ENCODE measurements around the gene ABCA13.

The ABCA13 gene

GRCh38 chr7:48452218-48452617, 281.0 kb downstream of the ABCA13 start:
- H3K4me1 ChIP-seq (ENCODE audit: control insufficient read depth, low read length): no peaks in the 10 kb centered on the region
- H3K9me3 ChIP-seq (ENCODE audit: control insufficient read depth, insufficient read depth, low read length): peaks cover 5% of the 10 kb centered on the region; the same call in 1 of the 2 replicates
- no peak overlapping the region for H3K27ac ChIP-seq (ENCODE audit: low read depth, low read length)
- H4K20me1 ChIP-seq (ENCODE audit: control insufficient read depth, insufficient read depth, low read depth, low read length): no peaks in the 10 kb centered on the region
- H3K9me2 ChIP-seq (replicated peaks; ENCODE audit: control insufficient read depth, low read length): no peaks in the 10 kb centered on the region
- TF ChIP-seq EZH2phosphoT487 (IDR thresholded peaks at IDR 0.05; ENCODE audit: borderline replicate concordance, low read length) (no peak), CTCF (IDR thresholded peaks at IDR 0.05; ENCODE audit: low read depth, low read length, poor library complexity, severe bottlenecking) (no peak)
- H3K36me3 ChIP-seq (ENCODE audit: control insufficient read depth, low read length): no peaks in the 10 kb centered on the region
- no peaks in the 10 kb centered on the region for H3F3A ChIP-seq (ENCODE audit: control insufficient read depth, insufficient read depth)
- H3K4me3 ChIP-seq (ENCODE audit: low read length): no peak overlapping the region
- H3K79me2 ChIP-seq (ENCODE audit: control insufficient read depth, low read length): no peaks in the 10 kb centered on the region
- H3K27me3 ChIP-seq (ENCODE audit: control insufficient read depth, low read length): no peaks in the 10 kb centered on the region
- H3K4me2 ChIP-seq (ENCODE audit: low read length): no peak overlapping the region

GRCh38 chr7:48454750-48455192, 283.5 kb downstream of the ABCA13 start:
- Histone ChIP-seq H3K27me3 (ENCODE audit: control insufficient read depth, low read length) (no peaks in the 10 kb centered on the region), H3K4me3 (ENCODE audit: low read length) (no peak overlapping the region), H3K9me3 (ENCODE audit: control insufficient read depth, insufficient read depth, low read length) (peaks cover 5% of the 10 kb centered on the region; the same call in 1 of the 2 replicates), H3K27ac (ENCODE audit: low read depth, low read length) (no peak overlapping the region), H3F3A (ENCODE audit: control insufficient read depth, insufficient read depth) (no peaks in the 10 kb centered on the region), H3K4me2 (ENCODE audit: low read length) (no peak overlapping the region), H4K20me1 (ENCODE audit: control insufficient read depth, insufficient read depth, low read depth, low read length) (no peaks in the 10 kb centered on the region), H3K36me3 (ENCODE audit: control insufficient read depth, low read length) (no peaks in the 10 kb centered on the region), H3K79me2 (ENCODE audit: control insufficient read depth, low read length) (no peaks in the 10 kb centered on the region), H3K9me2 (replicated peaks; ENCODE audit: control insufficient read depth, low read length) (no peaks in the 10 kb centered on the region), H3K4me1 (ENCODE audit: control insufficient read depth, low read length) (no peaks in the 10 kb centered on the region)
- TF ChIP-seq EZH2phosphoT487 (IDR thresholded peaks at IDR 0.05; ENCODE audit: borderline replicate concordance, low read length): no peak
- no peak for TF ChIP-seq CTCF (IDR thresholded peaks at IDR 0.05; ENCODE audit: low read depth, low read length, poor library complexity, severe bottlenecking)

GRCh38 chr7:48455363-48455762, 284.1 kb downstream of the ABCA13 start:
- H3K27ac ChIP-seq (ENCODE audit: low read depth, low read length): no peak overlapping the region
- no peaks in the 10 kb centered on the region for H4K20me1 ChIP-seq (ENCODE audit: control insufficient read depth, insufficient read depth, low read depth, low read length)
- H3F3A ChIP-seq (ENCODE audit: control insufficient read depth, insufficient read depth): no peaks in the 10 kb centered on the region
- no peaks in the 10 kb centered on the region for H3K79me2 ChIP-seq (ENCODE audit: control insufficient read depth, low read length)
- H3K9me3 ChIP-seq (ENCODE audit: control insufficient read depth, insufficient read depth, low read length): peaks cover 5% of the 10 kb centered on the region; the same call in 1 of the 2 replicates
- H3K27me3 ChIP-seq (ENCODE audit: control insufficient read depth, low read length): no peaks in the 10 kb centered on the region
- no peaks in the 10 kb centered on the region for H3K4me1 ChIP-seq (ENCODE audit: control insufficient read depth, low read length)
- no peak overlapping the region for H3K4me3 ChIP-seq (ENCODE audit: low read length)
- no peaks in the 10 kb centered on the region for H3K36me3 ChIP-seq (ENCODE audit: control insufficient read depth, low read length)
- H3K4me2 ChIP-seq (ENCODE audit: low read length): no peak overlapping the region
- TF ChIP-seq CTCF (IDR thresholded peaks at IDR 0.05; ENCODE audit: low read depth, low read length, poor library complexity, severe bottlenecking): no peak
- TF ChIP-seq EZH2phosphoT487 (IDR thresholded peaks at IDR 0.05; ENCODE audit: borderline replicate concordance, low read length): no peak
- H3K9me2 ChIP-seq (replicated peaks; ENCODE audit: control insufficient read depth, low read length): no peaks in the 10 kb centered on the region

Data from DOHH2 (cell line).